HepG2 (cell line): ENCODE results near the gene FAM222B. TPM values are rescaled to one million over a fixed set of nuclear protein-coding genes. Genes with fewer than 3 reads are reported as not detected.

ENCODE experiments used
- ATAC-seq: fragments of 200-7000 bp; cut with Tn5 transposase; 3 replicates; pipeline ENCODE4 v1.9.1; 2020; ENCODE audit warnings: mild to moderate bottlenecking, moderate library complexity
- BruUV-seq: library from RNA; stranded (reverse); fragments of 400-500 nt; replicated peaks from 2 replicates; lab custom pipeline; 2021; lab: Mats Ljungman, UMichigan
- CTCF ChIA-PET: fragments of 300-600 bp; formaldehyde crosslinking; extraction: SDS; loops from one replicate; lab custom pipeline; 2021; ENCODE audit warnings: low total read pairs, inconsistent platforms, low intra/inter-chr PET ratio; lab: Yijun Ruan, JAX
- POLR2A ChIA-PET: fragments of 350-600 bp; sonication (Branson Sonifier 250); formaldehyde crosslinking; loops from one replicate; lab custom pipeline; 2020; ENCODE audit warnings: antibody characterized with exemption, inconsistent platforms; lab: Yijun Ruan, JAX
- DNase-seq: peaks from one replicate; pipeline ENCODE4 v3.0.0-alpha.2; 2015; ENCODE audit warnings: low spot score
- FAIRE-seq: peaks from 3 replicates; lab custom pipeline; 2011; peaks lifted over from hg19 to GRCh38; lab: Jason Lieb, UNC
- H2AFZ ChIP-seq: one replicate; pipeline ENCODE4 v1.6.1; 2011; ENCODE audit warnings: low read length, inconsistent platforms
- H3K27ac ChIP-seq: fragments of 300-600 bp; 3 replicates; pipeline ENCODE4 v1.8.0; 2011; ENCODE audit warnings: mixed run types, mild to moderate bottlenecking, mixed read lengths, low read length, inconsistent platforms; ENCODE audit not compliant: insufficient read depth; ENCODE audit errors: extremely low read length
- H3K27me3 ChIP-seq, 2 experiments: fragments of 200-600 bp in 1 of 2; 2 replicates in 1 of 2; 3 replicates in 1 of 2; pipeline versions ENCODE4 v1.6.0 to v1.8.0; 2011; ENCODE audit warnings: low read length in 2 of 2, mild to moderate bottlenecking in 2 of 2, moderate library complexity in 2 of 2, inconsistent platforms in 1 of 2; ENCODE audit not compliant: insufficient read depth in 2 of 2, control insufficient read depth in 1 of 2
- H3K36me3 ChIP-seq, 2 experiments: fragments of 200-600 bp in 1 of 2; replicated peaks in 1 of 2; 2 replicates in 1 of 2; 3 replicates in 1 of 2; pipeline versions ENCODE4 v1.5.1 to v1.8.0; 2011; ENCODE audit warnings: low read length in 2 of 2, inconsistent platforms in 1 of 2; ENCODE audit not compliant: insufficient read depth in 2 of 2, control insufficient read depth in 1 of 2
- H3K4me1 ChIP-seq: 2 replicates; pipeline ENCODE4 v1.5.1; 2012; ENCODE audit warnings: low read length, inconsistent platforms; ENCODE audit not compliant: insufficient read depth
- H3K4me2 ChIP-seq: 2 replicates; pipeline ENCODE4 v1.6.0; 2011; ENCODE audit warnings: low read depth, low read length, inconsistent platforms
- H3K4me3 ChIP-seq, 3 experiments: fragments of 200-600 bp in 1 of 3; sonication (generic), shearing (Covaris generic) in 1 of 3; replicated peaks in 1 of 3; 2 replicates each; pipeline ENCODE4 v1.5.1; 2011 to 2016; ENCODE audit warnings: low read length in 3 of 3, inconsistent platforms in 2 of 3, low read depth in 2 of 3, mild to moderate bottlenecking in 2 of 3, control low read depth in 1 of 3, mixed read lengths in 1 of 3; ENCODE audit not compliant: insufficient read depth in 1 of 3
- H3K79me2 ChIP-seq: one replicate; pipeline ENCODE4 v1.6.1; 2011; ENCODE audit warnings: low read length, inconsistent platforms; ENCODE audit not compliant: insufficient read depth
- H3K9ac ChIP-seq: 2 replicates; pipeline ENCODE4 v1.6.0; 2011; ENCODE audit warnings: mild to moderate bottlenecking, low read depth, low read length, inconsistent platforms; ENCODE audit not compliant: insufficient read depth
- H3K9me3 ChIP-seq: 2 replicates; pipeline ENCODE4 v1.5.1; 2012; ENCODE audit warnings: mild to moderate bottlenecking, low read length
- H4K20me1 ChIP-seq: 2 replicates; pipeline ENCODE4 v1.6.0; 2011; ENCODE audit warnings: inconsistent platforms, mild to moderate bottlenecking, low read length, moderate library complexity; ENCODE audit not compliant: insufficient read depth
- BRCA1 ChIP-seq: sonication (generic); formaldehyde crosslinking; IDR thresholded peaks from 2 replicates; pipeline ENCODE4 v1.4.0; 2020; ENCODE audit warnings: missing genetic modification reagents
- CHD2 ChIP-seq: IDR thresholded peaks from 2 replicates; pipeline ENCODE4 v1.6.1; 2011; ENCODE audit warnings: low read depth, low read length, improper control_type of control experiment
- ETV5 ChIP-seq: IDR thresholded peaks from 2 replicates; pipeline ENCODE4 v1.6.1; 2018; ENCODE audit warnings: missing biosample characterization, missing genetic modification reagents, inconsistent platforms, borderline replicate concordance
- KDM1A ChIP-seq: IDR thresholded peaks from 2 replicates; pipeline ENCODE4 v1.6.1; 2016; ENCODE audit warnings: missing compliant biosample characterization
- RCOR2 ChIP-seq: IDR thresholded peaks from 2 replicates; pipeline ENCODE4 v1.6.1; 2016; ENCODE audit warnings: missing biosample characterization, missing genetic modification reagents
- REPIN1 ChIP-seq: sonication (generic); formaldehyde crosslinking; IDR thresholded peaks from 2 replicates; pipeline ENCODE4 v1.8.0; 2022; ENCODE audit warnings: missing genetic modification reagents, low read depth, mild to moderate bottlenecking, borderline replicate concordance
- RXRA ChIP-seq: sonication (generic); formaldehyde crosslinking; IDR thresholded peaks from 2 replicates; pipeline ENCODE4 v1.5.1; 2020; ENCODE audit warnings: missing genetic modification reagents
- SMC3 ChIP-seq: IDR thresholded peaks from 2 replicates; pipeline ENCODE4 v1.6.1; 2011; ENCODE audit warnings: low read length, improper control_type of control experiment
- SNRNP70 ChIP-seq: fragments of 200-400 bp; formaldehyde crosslinking; IDR thresholded peaks from 2 replicates; pipeline ENCODE4 v1.6.1; 2017; ENCODE audit warnings: mild to moderate bottlenecking, low read depth, low read length, moderate library complexity
- STAG1 ChIP-seq: sonication (generic); formaldehyde crosslinking; IDR thresholded peaks from 2 replicates; pipeline ENCODE4 v1.4.0; 2020; ENCODE audit warnings: missing genetic modification reagents
- ZBTB39 ChIP-seq: sonication (generic); formaldehyde crosslinking; IDR thresholded peaks from 2 replicates; pipeline ENCODE4 v1.5.0; 2020; ENCODE audit warnings: missing genetic modification reagents
- ZMYM3 ChIP-seq: sonication (generic); formaldehyde crosslinking; IDR thresholded peaks from 2 replicates; pipeline ENCODE4 v1.5.1; 2020; ENCODE audit warnings: mild to moderate bottlenecking, missing genetic modification reagents
- ZNF768 ChIP-seq: sonication (generic); formaldehyde crosslinking; IDR thresholded peaks from 2 replicates; pipeline ENCODE4 v1.4.0; 2020; ENCODE audit warnings: missing genetic modification reagents
- WGBS: methylation state at CpG from one replicate; pipeline ENCODE4 v1.1.6; 2017; ENCODE audit warnings: low lambda C conversion rate; 5-methylcytosine and 5-hydroxymethylcytosine counted together
- in situ Hi-C: cut with HindIII; loops from 2 replicates; pipeline ENCODE4 v1.10.0; 2017; ENCODE audit warnings: low pct_unique_long_range_greater_than_20kb; ENCODE audit not compliant: extremely low pct_ligation_motif_present
- intact Hi-C: fragments of 100-400 bp; cut with micrococcal nuclease; formaldehyde crosslinking; loops from one replicate; pipeline ENCODE4 v1.10.0; 2022; ENCODE audit not compliant: unreplicated experiment
- polyA plus RNA-seq, 8 experiments: library from polyadenylated mRNA; depleted of rRNA in 3 of 8; stranded (reverse) in 7 of 8; unstranded in 1 of 8; fragments of >200 nt; fragmentation: Illumina TruSeq in 4 of 8; extraction: Trizol in 4 of 8; gene quantifications; 2 replicates each; pipeline versions ENCODE4 v1.2.1 to v1.2.3, GENCODE V29; 2011 to 2016; ENCODE audit warnings: low read depth in 4 of 8, missing spikeins in 1 of 8, mixed read lengths in 1 of 8; ENCODE audit not compliant: insufficient read depth in 1 of 8
- total RNA-seq, 5 experiments: library from RNA; depleted of rRNA; stranded (reverse); fragments of >200 nt; fragmentation: Illumina TruSeq; extraction: Trizol; gene quantifications; 2 replicates each; pipeline ENCODE4 v1.2.3, GENCODE V29; 2016; ENCODE audit warnings: low read depth in 1 of 5
- TF ChIP-seq, protein P1 (sequence below): sonication (generic); formaldehyde crosslinking; IDR thresholded peaks from 2 replicates; pipeline ENCODE4 v1.5.0; 2020; ENCODE audit warnings: mild to moderate bottlenecking, missing genetic modification reagents, moderate library complexity

FAM222B gene
- total and polyA plus RNA-seq, 2 of the 13 experiments (the other 11 are each of a cell fraction or from before 2014, with no cell fraction given) = 3.5 to 7.3 TPM

DNA sequence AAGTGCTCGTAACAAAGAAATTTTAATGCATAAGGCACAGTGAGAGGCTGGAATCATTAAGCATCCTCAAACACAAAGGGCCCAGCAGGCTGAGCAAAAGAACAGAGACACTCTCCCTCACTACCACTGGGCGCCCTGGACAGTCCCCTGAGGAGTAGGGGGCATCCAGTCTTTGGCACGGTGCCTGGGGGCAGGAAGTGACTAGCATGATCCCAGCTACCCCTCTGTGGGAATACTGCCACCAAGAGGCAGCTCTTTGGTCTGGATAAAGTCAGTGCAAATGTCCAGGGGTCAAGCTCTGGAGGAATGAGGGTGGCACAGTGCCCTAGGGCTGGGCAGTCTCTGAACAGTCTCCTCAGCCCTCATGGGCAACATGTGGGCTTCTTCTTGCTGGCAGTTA is 128.3 kb downstream of the FAM222B start:
- no TSS peak for BruUV-seq
- Histone ChIP-seq H3K79me2 (no peaks in the 10 kb centered on the region), H3K9me3 (no peaks in the 10 kb centered on the region)
- WGBS = 43% methylated on average over 3 of the region's 3 CpGs
- no peak for TF ChIP-seq RXRA (CRISPR knock-in tag)
- no peak for TF ChIP-seq REPIN1 (CRISPR knock-in tag)
- no peak for TF ChIP-seq ZBTB39 (CRISPR knock-in tag)
- 0 out of 2 replicates have a peak, but pooled peaks have one; percentile 10 for TF ChIP-seq SMC3
- peak; percentile 42; the same call in 1 of the 2 replicates for TF ChIP-seq RCOR2
- TF ChIP-seq CHD2 = no peak
- peak; percentile 42; the same call in 1 of the 2 replicates for TF ChIP-seq STAG1 (CRISPR knock-in tag)
- 0 out of 2 replicates have a peak, but pooled peaks have one; percentile 37 for TF ChIP-seq KDM1A
- TF ChIP-seq ZNF768 (CRISPR knock-in tag) = peak; percentile 81
- TF ChIP-seq, protein P1, sequence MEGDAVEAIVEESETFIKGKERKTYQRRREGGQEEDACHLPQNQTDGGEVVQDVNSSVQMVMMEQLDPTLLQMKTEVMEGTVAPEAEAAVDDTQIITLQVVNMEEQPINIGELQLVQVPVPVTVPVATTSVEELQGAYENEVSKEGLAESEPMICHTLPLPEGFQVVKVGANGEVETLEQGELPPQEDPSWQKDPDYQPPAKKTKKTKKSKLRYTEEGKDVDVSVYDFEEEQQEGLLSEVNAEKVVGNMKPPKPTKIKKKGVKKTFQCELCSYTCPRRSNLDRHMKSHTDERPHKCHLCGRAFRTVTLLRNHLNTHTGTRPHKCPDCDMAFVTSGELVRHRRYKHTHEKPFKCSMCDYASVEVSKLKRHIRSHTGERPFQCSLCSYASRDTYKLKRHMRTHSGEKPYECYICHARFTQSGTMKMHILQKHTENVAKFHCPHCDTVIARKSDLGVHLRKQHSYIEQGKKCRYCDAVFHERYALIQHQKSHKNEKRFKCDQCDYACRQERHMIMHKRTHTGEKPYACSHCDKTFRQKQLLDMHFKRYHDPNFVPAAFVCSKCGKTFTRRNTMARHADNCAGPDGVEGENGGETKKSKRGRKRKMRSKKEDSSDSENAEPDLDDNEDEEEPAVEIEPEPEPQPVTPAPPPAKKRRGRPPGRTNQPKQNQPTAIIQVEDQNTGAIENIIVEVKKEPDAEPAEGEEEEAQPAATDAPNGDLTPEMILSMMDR (CRISPR knock-in tag) = peak; percentile 62
- peak; percentile 35; the same call in 1 of the 2 replicates for TF ChIP-seq ETV5 (CRISPR knock-in tag)
- TF ChIP-seq SNRNP70 = no peak
- TF ChIP-seq ZMYM3 (CRISPR knock-in tag) = peak; percentile 69
- no peak for TF ChIP-seq BRCA1 (CRISPR knock-in tag)
- TF ChIP-seq, all 625 proteins: peak for 8
- Histone ChIP-seq H3K4me3 (no peak overlapping the region), H4K20me1 (no peaks in the 10 kb centered on the region), H3K27me3 (peaks cover 2 to 3% of the 10 kb centered on the region in 2 experiments; a peak in 2 of 5 replicates), H3K4me2 (no peak overlapping the region), H3K36me3 (no peaks in the 10 kb centered on the region), H2AFZ (no peak overlapping the region), H3K4me1 (peaks cover 54% of the 10 kb centered on the region), H3K9ac (no peak overlapping the region), H3K27ac (no peak overlapping the region)
- DNase-seq = no peak
- ATAC-seq = no peak
- FAIRE-seq = no peak
- CTCF ChIA-PET = no interaction called here
- POLR2A ChIA-PET = interaction anchor here (10.1 kb wide), 1 partner anchor 15 kb away, joined by 145 read pairs; no protein-coding TSS in a partner anchor
- in situ Hi-C loops = no loop called here
- intact Hi-C loops = no loop called here
